ENCODE measurements around the gene IL22RA1. TPM values are rescaled to one million over a fixed set of nuclear protein-coding genes. Genes with fewer than 3 reads are reported as not detected.

Gene IL22RA1
- total RNA-seq, 1 experiment from 2014 or later = 0.13 TPM

DNA sequence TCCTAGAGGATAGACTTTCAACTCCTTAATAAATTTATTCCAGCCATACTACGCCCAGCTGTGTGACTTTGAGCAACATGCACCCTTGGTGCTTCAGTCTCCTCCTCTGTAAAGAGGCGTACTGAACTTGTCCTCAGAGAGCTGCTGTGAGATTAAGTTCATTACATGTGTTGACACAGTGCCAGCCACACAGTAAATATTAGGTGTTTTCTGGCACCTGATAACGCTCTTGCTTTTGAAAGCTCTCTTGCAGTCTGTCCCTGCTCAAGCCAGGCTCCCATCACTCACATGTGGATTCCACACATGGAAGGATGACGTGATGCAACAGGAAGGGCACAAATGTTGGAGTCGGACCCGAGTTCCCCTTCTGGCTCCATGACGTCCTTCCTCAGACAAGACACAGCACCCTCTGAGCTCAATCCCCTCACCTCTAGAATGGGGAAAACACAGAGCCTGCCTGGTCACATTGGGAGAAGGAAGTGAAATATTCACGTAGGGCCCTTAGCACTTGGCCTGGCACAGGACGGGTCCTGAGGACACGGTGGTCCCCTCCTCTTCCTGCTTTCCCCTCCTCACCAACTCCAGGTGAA is 36.4 kb upstream of the IL22RA1 start:
- Histone ChIP-seq H3T11ph (ENCODE audit: low read length) (no peak overlapping the region), H4K5ac (ENCODE audit: insufficient read length, low read depth, low read length) (no peak overlapping the region), H3K9ac (ENCODE audit: extremely low read depth, insufficient read length, low read length) (no peak overlapping the region), H2BK120ac (ENCODE audit: low read depth, low read length, poor library complexity, severe bottlenecking) (no peak overlapping the region), H4K20me1 (ENCODE audit: control insufficient read depth, insufficient read depth, insufficient read length) (no peaks in the 10 kb centered on the region), H4K91ac (ENCODE audit: insufficient read length, low read depth, low read length) (no peak overlapping the region), H3K27ac (ENCODE audit: insufficient read length, low read depth, low read length) (no peak overlapping the region), H4K8ac (replicated peaks; ENCODE audit: insufficient read length, low read depth, low read length) (no peak overlapping the region), H2BK15ac (ENCODE audit: low read depth, low read length) (no peak overlapping the region), H3K4me2 (ENCODE audit: insufficient read depth, insufficient read length, low read length) (no peak overlapping the region), H3K27me3 (ENCODE audit: insufficient read depth, low read length) (no peaks in the 10 kb centered on the region), H3K79me1 (ENCODE audit: insufficient read depth, low read depth, low read length, poor library complexity, severe bottlenecking) (no peaks in the 10 kb centered on the region), H3K9me3 (ENCODE audit: control insufficient read depth, low read depth, low read length) (no peaks in the 10 kb centered on the region), H3K14ac (ENCODE audit: insufficient read depth, low read length) (no peak overlapping the region), H2BK5ac (ENCODE audit: insufficient read length, low read length) (no peak overlapping the region), H3K23ac (ENCODE audit: insufficient read length, low read depth, low read length) (no peak overlapping the region), H2AK5ac (ENCODE audit: insufficient read length, low read length) (no peak overlapping the region), H3K79me2 (ENCODE audit: insufficient read depth, low read length) (no peaks in the 10 kb centered on the region), H3K4me1 (ENCODE audit: insufficient read depth, low read length) (no peaks in the 10 kb centered on the region), H2AFZ (ENCODE audit: low read length) (no peak overlapping the region), H3K56ac (ENCODE audit: insufficient read length, low read depth, low read length) (no peak overlapping the region), H3K18ac (ENCODE audit: insufficient read length, low read depth, low read length) (no peak overlapping the region), H3K4ac (ENCODE audit: low read depth, low read length) (no peak overlapping the region), H3K23me2 (ENCODE audit: insufficient read length, low read depth, low read length, poor library complexity, severe bottlenecking) (no peaks in the 10 kb centered on the region), H2BK12ac (ENCODE audit: insufficient read length, low read depth, low read length) (no peak overlapping the region), H2BK20ac (ENCODE audit: low read depth, low read length, poor library complexity, severe bottlenecking) (no peak overlapping the region)
- Mint-ChIP-seq H3K4me1 (peaks cover 6% of the 10 kb centered on the region in 2 experiments; a peak in 3 of 4 replicates), H3K36me3 (ENCODE audit: insufficient read depth in 1 of 3, low read depth in 3 of 3) (peaks cover under 1 to 18% (median 18%) of the 10 kb centered on the region in 3 experiments; a peak in 5 of 7 replicates), H3K9me3 (no peaks in the 10 kb centered on the region; a peak in 1 of 5 replicates), H3K27me3 (ENCODE audit: low read depth) (no peaks in the 10 kb centered on the region), H3K4me3 (no peak overlapping the region), H3K27ac (no peak overlapping the region; a peak in 1 of 7 replicates)
- no peak for DNase-seq
- TF ChIP-seq, protein P1, sequence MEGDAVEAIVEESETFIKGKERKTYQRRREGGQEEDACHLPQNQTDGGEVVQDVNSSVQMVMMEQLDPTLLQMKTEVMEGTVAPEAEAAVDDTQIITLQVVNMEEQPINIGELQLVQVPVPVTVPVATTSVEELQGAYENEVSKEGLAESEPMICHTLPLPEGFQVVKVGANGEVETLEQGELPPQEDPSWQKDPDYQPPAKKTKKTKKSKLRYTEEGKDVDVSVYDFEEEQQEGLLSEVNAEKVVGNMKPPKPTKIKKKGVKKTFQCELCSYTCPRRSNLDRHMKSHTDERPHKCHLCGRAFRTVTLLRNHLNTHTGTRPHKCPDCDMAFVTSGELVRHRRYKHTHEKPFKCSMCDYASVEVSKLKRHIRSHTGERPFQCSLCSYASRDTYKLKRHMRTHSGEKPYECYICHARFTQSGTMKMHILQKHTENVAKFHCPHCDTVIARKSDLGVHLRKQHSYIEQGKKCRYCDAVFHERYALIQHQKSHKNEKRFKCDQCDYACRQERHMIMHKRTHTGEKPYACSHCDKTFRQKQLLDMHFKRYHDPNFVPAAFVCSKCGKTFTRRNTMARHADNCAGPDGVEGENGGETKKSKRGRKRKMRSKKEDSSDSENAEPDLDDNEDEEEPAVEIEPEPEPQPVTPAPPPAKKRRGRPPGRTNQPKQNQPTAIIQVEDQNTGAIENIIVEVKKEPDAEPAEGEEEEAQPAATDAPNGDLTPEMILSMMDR (conservative IDR thresholded peaks at IDR 0.05) = no peak
- no CpG with 5 or more reads among the region's 10 CpGs for WGBS (ENCODE audit: extremely low coverage, insufficient read length, low lambda C conversion rate)

Data from H9 (cell line).